Measurements from ENCODE around the gene CSF3. TPM values are rescaled to one million over a fixed set of nuclear protein-coding genes. Genes with fewer than 3 reads are reported as not detected.

Gene CSF3
- total and polyA plus RNA-seq, 2 of the 13 experiments (the other 11 are each of a cell fraction or from before 2014, with no cell fraction given) = 0.09 TPM; not detected in 1

- TF ChIP-seq ZMAT5 (CRISPR knock-in tag; IDR thresholded peaks at IDR 0.05; ENCODE audit: borderline replicate concordance, low read depth) = no peak
- TF ChIP-seq LBX2 (CRISPR knock-in tag; IDR thresholded peaks at IDR 0.05; ENCODE audit: borderline replicate concordance) = peak; percentile 74; the same call in 1 of the 2 replicates
- 0 out of 2 replicates have a peak, but pooled peaks have one; percentile 44 for TF ChIP-seq ZFYVE20 (CRISPR knock-in tag; IDR thresholded peaks at IDR 0.05; ENCODE audit: borderline replicate concordance, low read depth)
- TF ChIP-seq YEATS2 (CRISPR knock-in tag; IDR thresholded peaks at IDR 0.05; ENCODE audit: borderline replicate concordance) = peak; percentile 99
- no peak for TF ChIP-seq ZBTB1 (CRISPR knock-in tag; IDR thresholded peaks at IDR 0.05; ENCODE audit: borderline replicate concordance)
- TF ChIP-seq PHF5A (CRISPR knock-in tag; IDR thresholded peaks at IDR 0.05; ENCODE audit: low read depth, unreplicated experiment) = peak; percentile 95
- TF ChIP-seq ZNF724P (CRISPR knock-in tag; IDR thresholded peaks at IDR 0.05; ENCODE audit: borderline replicate concordance) = peak; percentile 98
- TF ChIP-seq DMAP1 (CRISPR knock-in tag; IDR thresholded peaks at IDR 0.05) = peak; percentile 98
- TF ChIP-seq ATAD3A (CRISPR knock-in tag; IDR thresholded peaks at IDR 0.05) = peak; percentile 95
- TF ChIP-seq BRCA1 (CRISPR knock-in tag; IDR thresholded peaks at IDR 0.05) = peak; percentile 92; the same call in 1 of the 2 replicates
- peak; percentile 99 for TF ChIP-seq SAP130 (CRISPR knock-in tag; IDR thresholded peaks at IDR 0.05; ENCODE audit: low read depth)
- TF ChIP-seq ZNF572 (CRISPR knock-in tag; IDR thresholded peaks at IDR 0.05) = peak; percentile 93
- TF ChIP-seq CBFB (CRISPR knock-in tag; IDR thresholded peaks at IDR 0.05) = peak; percentile 93
- TF ChIP-seq SKI (IDR thresholded peaks at IDR 0.05; ENCODE audit: partially characterized antibody) = peak; percentile 53
- TF ChIP-seq FOSL1 (CRISPR knock-in tag; IDR thresholded peaks at IDR 0.05; ENCODE audit: borderline replicate concordance) = 0 out of 2 replicates have a peak, but pooled peaks have one; percentile 32
- peak; percentile 87 for TF ChIP-seq ZSCAN20 (CRISPR knock-in tag; IDR thresholded peaks at IDR 0.05; ENCODE audit: borderline replicate concordance)
- TF ChIP-seq AGO1 (IDR thresholded peaks at IDR 0.05; ENCODE audit: low read depth, low read length, poor library complexity, severe bottlenecking) = peak; percentile 90
- TF ChIP-seq ZNF20 (CRISPR knock-in tag; IDR thresholded peaks at IDR 0.05) = peak; percentile 94; the same call in 1 of the 2 replicates
- TF ChIP-seq ZNF3 (CRISPR knock-in tag; IDR thresholded peaks at IDR 0.05) = peak; percentile 60; the same call in 1 of the 2 replicates
- peak; percentile 39 for TF ChIP-seq HNF4A (CRISPR knock-in tag; IDR thresholded peaks at IDR 0.05)
- no peak for TF ChIP-seq U2AF2 (IDR thresholded peaks at IDR 0.05; ENCODE audit: low read depth, low read length)
- TF ChIP-seq SOX5 (CRISPR knock-in tag; IDR thresholded peaks at IDR 0.05; ENCODE audit: borderline replicate concordance) = peak; percentile 74; the same call in 1 of the 2 replicates
- TF ChIP-seq ZSCAN5A (CRISPR knock-in tag; IDR thresholded peaks at IDR 0.05; ENCODE audit: borderline replicate concordance) = no peak; the same call in 1 of the 2 replicates
- TF ChIP-seq ZNF441 (CRISPR knock-in tag; IDR thresholded peaks at IDR 0.05; ENCODE audit: borderline replicate concordance) = peak; percentile 77
- no peak for TF ChIP-seq TRIM24 (CRISPR knock-in tag; IDR thresholded peaks at IDR 0.05)
- TF ChIP-seq SRY (CRISPR knock-in tag; IDR thresholded peaks at IDR 0.05) = peak; percentile 99
- peak; percentile 85; the same call in 1 of the 2 replicates for TF ChIP-seq GFI1 (CRISPR knock-in tag; IDR thresholded peaks at IDR 0.05; ENCODE audit: borderline replicate concordance)
- TF ChIP-seq ZNF432 (CRISPR knock-in tag; IDR thresholded peaks at IDR 0.05; ENCODE audit: borderline replicate concordance) = no peak
- no peak for TF ChIP-seq RORA (CRISPR knock-in tag; IDR thresholded peaks at IDR 0.05)
- TF ChIP-seq SNAI1 (CRISPR knock-in tag; IDR thresholded peaks at IDR 0.05; ENCODE audit: borderline replicate concordance) = peak; percentile 69; the same call in 1 of the 2 replicates
These were observed 34.7 kb upstream of the CSF3 start, which contains the start of gene PSMD3 (continued) for GRCh38 chr17:39980351-39981206.

Data from HepG2 (cell line).